SK-N-SH treated with all-trans-retinoic acid at 6 μM for 48 hours (cell line): ENCODE measurements around the gene CKMT2.

Experiments used
- ARNTL ChIP-seq: fragments of 450-650 bp; formaldehyde crosslinking; IDR thresholded peaks from 2 replicates; pipeline ENCODE4 v1.5.0; 2020; ENCODE audit warnings: low read depth, mild to moderate bottlenecking, moderate library complexity, borderline replicate concordance
- BACH2 ChIP-seq: fragments of 250-450 bp; sonication (Bioruptor Pico); IDR thresholded peaks from 2 replicates; pipeline ENCODE4 v1.9.0; 2021; ENCODE audit warnings: mild to moderate bottlenecking, borderline replicate concordance
- PATZ1 ChIP-seq: fragments of 250-450 bp; sonication (Bioruptor Pico); IDR thresholded peaks from 2 replicates; pipeline ENCODE4 v1.8.0; 2020; ENCODE audit warnings: mild to moderate bottlenecking, moderate library complexity, borderline replicate concordance
- ZNF8 ChIP-seq: fragments of 450-650 bp; formaldehyde crosslinking; IDR thresholded peaks from 2 replicates; pipeline ENCODE4 v1.5.0; 2020; ENCODE audit warnings: mild to moderate bottlenecking, moderate library complexity

- TF ChIP-seq ARNTL (CRISPR knock-in tag) (no peak), ZNF8 (CRISPR knock-in tag) (no peak), BACH2 (CRISPR knock-in tag) (no peak), PATZ1 (CRISPR knock-in tag) (no peak)
Observed at GRCh38 chr5:81213070-81213469, 20.1 kb upstream of the CKMT2 start.
